ENCODE data around the gene MYH3. TPM values are rescaled to one million over a fixed set of nuclear protein-coding genes. Genes with fewer than 3 reads are reported as not detected.

The MYH3 gene
- total RNA-seq, 1 experiment from 2014 or later = 2.1 TPM

GRCh38 chr17:10583834-10584233 is 73.3 kb downstream of the MYH3 start:
- H3K4me1 Mint-ChIP-seq (ENCODE audit: insufficient read depth, unreplicated experiment) = no peaks in the 10 kb centered on the region
- TF ChIP-seq CTCF (IDR thresholded peaks at IDR 0.05; ENCODE audit: unreplicated experiment) = no peak
- peaks cover 6% of the 10 kb centered on the region for H3K36me3 Mint-ChIP-seq (ENCODE audit: insufficient read depth, unreplicated experiment)
- no peaks in the 10 kb centered on the region for H3K9me3 Mint-ChIP-seq (ENCODE audit: unreplicated experiment)
- DNase-seq (ENCODE audit: unreplicated experiment) = no peak
- ChIA-PET POLR2A (no interaction called here), CTCF (no interaction called here)
- BruUV-seq (replicated peaks) = no TSS peak
- peaks cover 40% of the 10 kb centered on the region for H3K27me3 Mint-ChIP-seq (ENCODE audit: insufficient read depth, unreplicated experiment)
- H3K27ac Mint-ChIP-seq (ENCODE audit: low read depth, unreplicated experiment) = no peak overlapping the region
- H3K4me3 Mint-ChIP-seq (ENCODE audit: unreplicated experiment) = no peak overlapping the region
- intact Hi-C loops (cut with micrococcal nuclease) = no loop called here

GRCh38 chr17:10579270-10579669 is 77.8 kb downstream of the MYH3 start:
- DNase-seq (ENCODE audit: unreplicated experiment) = no peak
- Mint-ChIP-seq H3K9me3 (ENCODE audit: unreplicated experiment) (no peaks in the 10 kb centered on the region), H3K4me3 (ENCODE audit: unreplicated experiment) (no peak overlapping the region), H3K36me3 (ENCODE audit: insufficient read depth, unreplicated experiment) (no peaks in the 10 kb centered on the region), H3K27me3 (ENCODE audit: insufficient read depth, unreplicated experiment) (peaks cover 15% of the 10 kb centered on the region), H3K4me1 (ENCODE audit: insufficient read depth, unreplicated experiment) (no peaks in the 10 kb centered on the region), H3K27ac (ENCODE audit: low read depth, unreplicated experiment) (no peak overlapping the region)
- no TSS peak for BruUV-seq (replicated peaks)
- ChIA-PET POLR2A (interaction anchor here (0.6 kb wide), 1 partner anchor 40 kb away, joined by 3 read pairs; no protein-coding TSS in a partner anchor), CTCF (interaction anchor here (0.6 to 0.8 kb wide), 2 partner anchors 11 to 60 kb away, joined by 3 read pairs; no protein-coding TSS in a partner anchor)
- no peak for TF ChIP-seq CTCF (IDR thresholded peaks at IDR 0.05; ENCODE audit: unreplicated experiment)
- intact Hi-C loops (cut with micrococcal nuclease) = no loop called here

Other genes starting within 250 kb of the MYH3 start
- not detected in 2 replicates for gene MYH8, start 235.4 kb downstream of the MYH3 start, total RNA-seq (2022)
- not detected in 2 replicates for gene MYH4, start 187.8 kb downstream of the MYH3 start, total RNA-seq (2022)
- not detected in 2 replicates for gene MYH1, start 138.8 kb downstream of the MYH3 start, total RNA-seq (2022)
- not detected in 2 replicates for gene MYH2, start 107.7 kb downstream of the MYH3 start, total RNA-seq (2022)
- gene SCO1, start 40.2 kb upstream of the MYH3 start, total RNA-seq (2022) = 55.8 and 58.8 TPM in 2 replicates
- 8.2 and 9.8 TPM in 2 replicates for gene ADPRM, start 40.3 kb upstream of the MYH3 start, total RNA-seq (2022)
- gene TMEM220, start 72.7 kb upstream of the MYH3 start, total RNA-seq (2022) = 0.96 and 1.1 TPM in 2 replicates
- gene TMEM238L, start 146.8 kb upstream of the MYH3 start, total RNA-seq (2022) = not detected in 2 replicates
- not detected in 2 replicates for gene PIRT, start 180.8 kb upstream of the MYH3 start, total RNA-seq (2022)